Measurements from ENCODE around the gene CWC27.
"Not testable (repeated sequence)": the region's sequence is repeated elsewhere in the genome, so short reads cannot be mapped to it uniquely, and the experiment has no call there.

The CWC27 gene

DNA sequence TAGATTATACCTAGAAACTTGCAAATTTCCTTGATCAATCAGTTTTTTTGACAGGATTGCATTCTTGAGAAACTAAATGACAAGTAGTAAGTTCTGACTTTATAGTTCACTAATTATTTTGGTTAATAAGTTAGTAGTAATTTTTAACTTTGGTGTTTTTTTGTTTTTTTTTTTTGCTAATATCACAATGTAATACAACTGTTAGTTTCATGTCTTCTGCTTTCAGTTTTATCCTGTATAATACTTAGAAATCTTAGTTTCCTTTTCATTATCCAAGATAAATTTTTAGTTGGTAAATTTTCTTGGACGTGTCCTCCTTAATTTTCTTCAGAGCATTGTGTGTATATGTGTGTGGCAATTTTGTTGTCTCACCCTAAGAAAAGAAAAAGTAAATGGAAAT is 57.8 kb downstream of the CWC27 start:
- no peak overlapping the region for H3K9ac ChIP-seq (ENCODE audit: low read length)
- no peaks in the 10 kb centered on the region for H3K4me1 ChIP-seq (ENCODE audit: control insufficient read depth, low read depth, low read length)
- H3K9me3 ChIP-seq (ENCODE audit: control insufficient read depth, low read depth, low read length), result no peaks in the 10 kb centered on the region
- no peaks in the 10 kb centered on the region for H3K27me3 ChIP-seq (ENCODE audit: control insufficient read depth, insufficient read depth, low read length)
- H3K36me3 ChIP-seq (ENCODE audit: control insufficient read depth, low read depth, low read length), result no peaks in the 10 kb centered on the region
- H3K27ac ChIP-seq (ENCODE audit: low read length), result no peak overlapping the region
- no peak overlapping the region for H3K4me3 ChIP-seq (ENCODE audit: low read length)

DNA sequence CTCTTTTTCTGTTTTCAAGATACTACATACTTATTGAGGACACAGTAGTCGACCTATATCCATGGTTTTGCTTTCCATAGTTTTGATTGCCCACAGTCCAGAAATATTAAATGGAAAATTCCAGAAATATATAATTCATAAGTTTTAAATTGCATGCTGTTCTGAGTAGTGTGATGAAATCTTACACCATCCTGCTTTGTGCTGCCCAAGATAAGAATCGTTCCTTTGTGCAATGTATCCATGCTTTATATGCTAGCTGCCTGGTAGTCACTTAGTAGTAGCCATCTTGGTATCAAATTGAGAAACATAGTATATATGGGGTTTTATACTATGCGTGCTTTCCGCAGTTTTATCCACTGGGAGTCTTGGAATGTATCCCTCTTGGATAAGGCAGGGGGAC is 59.0 kb downstream of the CWC27 start:
- Histone ChIP-seq H3K4me3 (ENCODE audit: low read length) (no peak overlapping the region), H3K9ac (ENCODE audit: low read length) (no peak overlapping the region), H3K4me1 (ENCODE audit: control insufficient read depth, low read depth, low read length) (no peaks in the 10 kb centered on the region), H3K36me3 (ENCODE audit: control insufficient read depth, low read depth, low read length) (no peaks in the 10 kb centered on the region), H3K9me3 (ENCODE audit: control insufficient read depth, low read depth, low read length) (no peaks in the 10 kb centered on the region), H3K27ac (ENCODE audit: low read length) (no peak overlapping the region), H3K27me3 (ENCODE audit: control insufficient read depth, insufficient read depth, low read length) (no peaks in the 10 kb centered on the region)

DNA sequence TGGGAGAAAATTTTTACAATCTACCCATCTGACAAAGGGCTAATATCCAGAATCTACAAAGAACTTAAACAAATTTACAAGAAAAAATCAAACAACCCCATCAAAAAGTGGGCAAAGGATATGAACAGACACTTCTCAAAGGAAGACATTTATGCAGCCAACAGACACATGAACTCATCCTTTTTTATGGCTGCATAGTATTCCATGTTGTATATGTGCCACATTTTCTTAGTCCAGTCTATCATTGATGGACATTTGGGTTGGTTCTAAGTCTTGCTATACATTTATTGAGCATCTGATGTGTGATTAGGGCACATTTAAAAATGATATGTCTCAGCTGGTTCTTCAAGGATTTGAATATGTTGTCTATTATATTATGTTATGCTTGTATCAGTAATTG is 61.9 kb downstream of the CWC27 start:
- H3K4me1 ChIP-seq (ENCODE audit: control insufficient read depth, low read depth, low read length), result not testable (repeated sequence)

DNA sequence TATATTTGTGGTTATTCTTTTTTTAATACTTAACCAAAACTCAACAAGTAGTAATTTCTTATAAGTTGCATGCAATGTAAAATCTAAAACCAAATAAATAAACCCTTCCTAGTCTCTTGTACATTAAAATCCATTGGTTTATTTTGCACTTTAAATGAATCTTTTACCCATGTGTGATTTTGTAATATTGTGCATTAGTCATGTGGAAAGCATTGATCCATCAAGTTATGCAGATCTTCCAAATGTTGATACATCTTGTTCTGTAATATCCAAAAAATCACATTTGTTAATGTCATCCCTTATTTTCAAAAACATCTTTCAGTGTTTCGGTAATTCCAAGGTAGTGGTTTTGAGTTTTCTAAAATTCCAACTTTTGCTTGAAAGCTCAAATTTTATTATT is 63.3 kb downstream of the CWC27 start:
- H3K9ac ChIP-seq (ENCODE audit: low read length), result no peak overlapping the region
- H3K27ac ChIP-seq (ENCODE audit: low read length), result no peak overlapping the region

More for the DNA sequence above, 61.9 kb downstream of the CWC27 start:
- not testable (repeated sequence) for H3K9ac ChIP-seq (ENCODE audit: low read length); H3K36me3 ChIP-seq (ENCODE audit: control insufficient read depth, low read depth, low read length); H3K27ac ChIP-seq (ENCODE audit: low read length); H3K4me3 ChIP-seq (ENCODE audit: low read length); H3K9me3 ChIP-seq (ENCODE audit: control insufficient read depth, low read depth, low read length); H3K27me3 ChIP-seq (ENCODE audit: control insufficient read depth, insufficient read depth, low read length)

DNA sequence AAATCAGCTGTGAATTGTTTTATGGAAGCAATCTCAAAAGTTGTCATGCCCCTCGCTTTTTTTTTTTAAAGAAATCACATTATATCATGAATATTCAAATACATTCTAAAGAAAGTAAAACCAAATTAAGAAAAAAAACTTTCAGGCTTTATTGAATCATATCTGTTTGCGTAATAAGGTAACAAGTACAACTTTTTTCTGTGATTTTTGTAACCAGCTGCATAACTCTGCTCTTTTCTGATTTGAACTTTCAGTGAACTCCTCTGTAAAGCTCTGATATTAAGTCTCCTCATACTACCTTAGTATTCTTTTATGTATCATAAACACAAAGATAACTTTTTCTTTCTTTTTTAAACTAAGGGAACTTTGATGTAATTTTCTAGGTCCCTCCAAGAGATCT is 65.3 kb downstream of the CWC27 start:
- no peaks in the 10 kb centered on the region for H3K27me3 ChIP-seq (ENCODE audit: control insufficient read depth, insufficient read depth, low read length)
- no peak overlapping the region for H3K27ac ChIP-seq (ENCODE audit: low read length)
- H3K36me3 ChIP-seq (ENCODE audit: control insufficient read depth, low read depth, low read length), result no peaks in the 10 kb centered on the region
- H3K4me1 ChIP-seq (ENCODE audit: control insufficient read depth, low read depth, low read length), result peaks cover 9% of the 10 kb centered on the region
- no peak overlapping the region for H3K9ac ChIP-seq (ENCODE audit: low read length)
- no peak overlapping the region for H3K4me3 ChIP-seq (ENCODE audit: low read length)
- no peaks in the 10 kb centered on the region for H3K9me3 ChIP-seq (ENCODE audit: control insufficient read depth, low read depth, low read length)

More for the DNA sequence above, 63.3 kb downstream of the CWC27 start:
- H3K9me3 ChIP-seq (ENCODE audit: control insufficient read depth, low read depth, low read length), result no peaks in the 10 kb centered on the region
- H3K36me3 ChIP-seq (ENCODE audit: control insufficient read depth, low read depth, low read length), result no peaks in the 10 kb centered on the region
- no peaks in the 10 kb centered on the region for H3K27me3 ChIP-seq (ENCODE audit: control insufficient read depth, insufficient read depth, low read length)
- peaks cover 9% of the 10 kb centered on the region for H3K4me1 ChIP-seq (ENCODE audit: control insufficient read depth, low read depth, low read length)
- H3K4me3 ChIP-seq (ENCODE audit: low read length), result no peak overlapping the region

DNA sequence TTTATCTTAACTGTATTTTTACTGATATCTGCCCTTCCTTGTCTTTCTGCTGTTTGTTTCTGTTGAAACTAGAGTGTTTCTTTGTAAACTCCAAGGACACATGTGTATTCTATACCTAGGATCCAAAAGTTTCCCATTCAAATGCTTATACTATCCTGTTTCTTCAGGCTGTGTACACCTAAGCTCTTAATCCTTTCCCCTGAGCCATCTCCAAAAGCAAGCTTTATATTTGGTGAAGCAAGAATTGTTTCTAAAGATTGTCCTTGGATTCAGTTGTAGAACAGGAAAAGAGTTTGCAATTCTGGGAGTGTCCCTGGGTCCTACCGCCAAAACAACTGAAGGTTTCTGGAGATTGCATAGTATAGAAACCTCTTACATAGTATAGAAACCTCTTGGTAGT is 65.9 kb downstream of the CWC27 start:
- H3K36me3 ChIP-seq (ENCODE audit: control insufficient read depth, low read depth, low read length), result no peaks in the 10 kb centered on the region
- H3K4me3 ChIP-seq (ENCODE audit: low read length), result no peak overlapping the region
- no peak overlapping the region for H3K9ac ChIP-seq (ENCODE audit: low read length)
- H3K27me3 ChIP-seq (ENCODE audit: control insufficient read depth, insufficient read depth, low read length), result no peaks in the 10 kb centered on the region
- no peaks in the 10 kb centered on the region for H3K9me3 ChIP-seq (ENCODE audit: control insufficient read depth, low read depth, low read length)
- H3K27ac ChIP-seq (ENCODE audit: low read length), result no peak overlapping the region
- H3K4me1 ChIP-seq (ENCODE audit: control insufficient read depth, low read depth, low read length), result peaks cover 9% of the 10 kb centered on the region

DNA sequence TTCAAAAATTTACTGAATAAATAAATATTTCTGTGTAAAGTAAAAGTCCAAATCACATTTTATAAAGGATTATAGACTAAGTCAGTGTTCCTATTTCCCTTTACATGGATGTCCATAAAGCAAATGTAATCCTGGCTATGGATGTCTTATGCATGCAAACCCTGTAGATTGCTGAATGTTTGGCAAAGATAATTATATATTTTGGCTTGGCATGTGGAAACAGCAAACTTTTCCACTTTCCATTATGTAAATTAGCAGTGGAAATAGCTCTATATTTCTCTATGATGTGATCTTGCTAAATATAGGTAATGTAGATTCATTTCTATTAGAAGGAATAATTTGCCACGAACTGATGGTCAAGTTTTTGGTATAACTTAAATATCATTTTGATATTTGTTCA is 66.5 kb downstream of the CWC27 start:
- Histone ChIP-seq H3K27ac (ENCODE audit: low read length) (no peak overlapping the region), H3K4me1 (ENCODE audit: control insufficient read depth, low read depth, low read length) (peaks cover 9% of the 10 kb centered on the region), H3K27me3 (ENCODE audit: control insufficient read depth, insufficient read depth, low read length) (no peaks in the 10 kb centered on the region), H3K36me3 (ENCODE audit: control insufficient read depth, low read depth, low read length) (no peaks in the 10 kb centered on the region), H3K4me3 (ENCODE audit: low read length) (no peak overlapping the region), H3K9ac (ENCODE audit: low read length) (no peak overlapping the region), H3K9me3 (ENCODE audit: control insufficient read depth, low read depth, low read length) (no peaks in the 10 kb centered on the region)

DNA sequence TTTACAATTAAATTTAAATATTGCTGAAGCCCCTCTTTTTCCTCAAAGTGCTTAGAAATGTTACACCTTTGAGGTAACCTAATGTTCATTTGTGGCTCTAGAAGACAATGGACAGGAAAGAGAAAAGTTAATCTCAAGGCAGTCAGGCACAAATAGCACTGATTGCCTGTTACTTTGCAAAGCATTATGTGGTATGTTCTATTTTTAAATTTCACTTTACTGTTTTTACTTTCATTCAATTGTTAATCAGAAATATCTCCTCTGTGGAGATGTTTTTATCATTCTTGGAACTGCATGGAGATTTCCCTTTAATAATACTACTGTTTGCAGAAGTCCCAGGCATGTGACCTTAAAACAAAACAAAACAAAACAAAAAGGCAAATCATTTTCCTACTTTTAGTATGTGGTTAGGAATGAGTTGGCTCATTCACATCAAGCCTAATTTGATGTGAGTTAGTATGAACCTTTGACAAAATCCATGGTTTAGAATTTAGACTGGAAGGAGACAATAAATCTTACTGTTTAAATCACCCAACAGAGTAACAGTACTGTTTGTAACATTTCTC is 67.5 kb downstream of the CWC27 start:
- Histone ChIP-seq H3K9ac (ENCODE audit: low read length) (no peak overlapping the region), H3K27ac (ENCODE audit: low read length) (no peak overlapping the region), H3K4me3 (ENCODE audit: low read length) (no peak overlapping the region), H3K36me3 (ENCODE audit: control insufficient read depth, low read depth, low read length) (no peaks in the 10 kb centered on the region), H3K4me1 (ENCODE audit: control insufficient read depth, low read depth, low read length) (peaks cover 9% of the 10 kb centered on the region), H3K9me3 (ENCODE audit: control insufficient read depth, low read depth, low read length) (no peaks in the 10 kb centered on the region), H3K27me3 (ENCODE audit: control insufficient read depth, insufficient read depth, low read length) (no peaks in the 10 kb centered on the region)

DNA sequence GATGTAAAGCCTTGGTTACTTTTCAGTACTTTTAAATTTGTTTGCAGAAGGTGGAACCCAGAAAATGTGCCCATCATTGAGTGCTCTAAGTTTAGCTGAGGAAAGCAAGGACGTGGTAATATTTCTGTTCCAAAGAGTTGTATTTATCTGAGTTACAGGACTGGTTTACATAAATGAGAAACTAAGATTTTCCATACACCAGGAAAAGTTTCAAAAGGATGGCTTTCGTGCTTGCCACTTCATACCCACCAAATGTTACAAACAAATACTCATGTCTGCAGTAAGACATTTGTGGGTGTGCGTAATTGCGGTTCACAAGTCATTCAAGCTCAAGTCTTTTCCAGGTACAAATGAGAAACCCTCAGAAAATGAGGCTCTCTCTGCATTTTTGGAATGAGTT is 68.1 kb downstream of the CWC27 start:
- Histone ChIP-seq H3K9ac (ENCODE audit: low read length) (no peak overlapping the region), H3K36me3 (ENCODE audit: control insufficient read depth, low read depth, low read length) (no peaks in the 10 kb centered on the region), H3K9me3 (ENCODE audit: control insufficient read depth, low read depth, low read length) (no peaks in the 10 kb centered on the region), H3K4me3 (ENCODE audit: low read length) (no peak overlapping the region), H3K27ac (ENCODE audit: low read length) (no peak overlapping the region), H3K27me3 (ENCODE audit: control insufficient read depth, insufficient read depth, low read length) (no peaks in the 10 kb centered on the region), H3K4me1 (ENCODE audit: control insufficient read depth, low read depth, low read length) (peaks cover 9% of the 10 kb centered on the region)

DNA sequence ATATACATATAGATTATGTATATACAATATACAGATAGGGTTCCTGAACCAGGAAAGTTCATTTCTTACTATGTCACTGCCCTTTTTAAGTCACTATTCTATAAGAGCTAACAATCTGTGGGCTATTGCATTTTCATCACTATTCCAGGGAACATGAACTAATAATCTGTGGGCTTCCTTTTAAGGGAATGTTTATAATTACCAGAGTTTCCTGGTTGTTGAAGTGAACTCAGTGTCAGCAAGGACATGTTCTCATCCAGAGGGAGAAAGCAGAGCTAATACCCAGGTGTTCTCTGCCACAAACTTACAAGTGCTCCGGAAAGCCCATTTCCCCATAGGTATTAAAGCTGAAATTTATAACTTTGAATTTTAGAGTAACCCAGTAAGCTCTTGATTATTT is 69.6 kb downstream of the CWC27 start:
- no peak overlapping the region for H3K4me3 ChIP-seq (ENCODE audit: low read length)
- H3K9ac ChIP-seq (ENCODE audit: low read length), result no peak overlapping the region
- no peaks in the 10 kb centered on the region for H3K36me3 ChIP-seq (ENCODE audit: control insufficient read depth, low read depth, low read length)
- H3K27ac ChIP-seq (ENCODE audit: low read length), result no peak overlapping the region
- H3K4me1 ChIP-seq (ENCODE audit: control insufficient read depth, low read depth, low read length), result peaks cover 9% of the 10 kb centered on the region
- H3K27me3 ChIP-seq (ENCODE audit: control insufficient read depth, insufficient read depth, low read length), result no peaks in the 10 kb centered on the region
- no peaks in the 10 kb centered on the region for H3K9me3 ChIP-seq (ENCODE audit: control insufficient read depth, low read depth, low read length)

DNA sequence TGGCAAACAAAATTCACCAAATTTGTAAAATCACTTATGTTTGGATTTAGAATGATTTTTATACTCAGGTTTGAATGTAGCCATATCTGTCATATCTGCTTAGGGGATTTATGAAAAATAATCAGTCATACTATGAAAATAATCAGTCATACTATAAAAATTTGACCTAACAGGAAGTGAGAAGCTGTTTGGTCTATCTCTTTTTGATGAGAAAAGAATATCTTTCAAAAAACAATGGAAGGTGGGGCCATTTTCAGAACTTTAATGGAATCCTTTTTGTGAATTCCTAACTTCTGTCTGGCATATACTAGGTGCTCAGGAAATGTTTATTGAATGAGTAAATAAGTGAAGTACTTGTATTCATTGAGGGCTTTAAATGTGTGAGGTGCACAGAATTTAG is 70.1 kb downstream of the CWC27 start:
- Histone ChIP-seq H3K4me1 (ENCODE audit: control insufficient read depth, low read depth, low read length) (peaks cover 9% of the 10 kb centered on the region), H3K36me3 (ENCODE audit: control insufficient read depth, low read depth, low read length) (no peaks in the 10 kb centered on the region), H3K27me3 (ENCODE audit: control insufficient read depth, insufficient read depth, low read length) (no peaks in the 10 kb centered on the region), H3K27ac (ENCODE audit: low read length) (no peak overlapping the region), H3K4me3 (ENCODE audit: low read length) (no peak overlapping the region), H3K9me3 (ENCODE audit: control insufficient read depth, low read depth, low read length) (no peaks in the 10 kb centered on the region), H3K9ac (ENCODE audit: low read length) (no peak overlapping the region)

DNA sequence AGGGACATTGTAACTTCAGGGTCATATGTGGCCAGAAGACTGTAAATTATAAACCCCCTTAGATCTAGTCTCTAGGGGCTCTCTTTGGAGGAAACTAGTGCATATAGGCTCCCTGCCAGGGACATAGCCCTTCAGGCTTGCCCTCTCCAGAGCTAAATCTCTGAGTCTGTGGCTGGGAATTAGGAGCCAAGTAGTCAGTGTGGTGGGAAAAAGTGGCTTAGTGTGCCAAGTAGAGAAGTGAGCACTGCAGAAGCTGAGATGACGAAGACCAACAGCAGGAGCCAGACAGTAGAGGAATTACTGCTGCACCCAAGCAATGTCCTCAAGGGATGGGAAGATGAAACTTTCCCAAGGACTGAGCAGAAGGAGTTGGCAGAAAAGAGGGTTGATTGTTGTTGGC is 71.2 kb downstream of the CWC27 start:
- H3K4me3 ChIP-seq (ENCODE audit: low read length), result no peak overlapping the region
- H3K4me1 ChIP-seq (ENCODE audit: control insufficient read depth, low read depth, low read length), result peaks cover 4% of the 10 kb centered on the region
- no peak overlapping the region for H3K9ac ChIP-seq (ENCODE audit: low read length)
- H3K27ac ChIP-seq (ENCODE audit: low read length), result no peak overlapping the region
- H3K9me3 ChIP-seq (ENCODE audit: control insufficient read depth, low read depth, low read length), result no peaks in the 10 kb centered on the region
- H3K27me3 ChIP-seq (ENCODE audit: control insufficient read depth, insufficient read depth, low read length), result no peaks in the 10 kb centered on the region
- no peaks in the 10 kb centered on the region for H3K36me3 ChIP-seq (ENCODE audit: control insufficient read depth, low read depth, low read length)
